PC-3 (cell line): ENCODE data around the gene KRT12. TPM values are rescaled to one million over a fixed set of nuclear protein-coding genes. Genes with fewer than 3 reads are reported as not detected.
"Not testable (repeated sequence)": the region's sequence is repeated elsewhere in the genome, so short reads cannot be mapped to it uniquely, and the experiment has no call there.

Experiments
- ATAC-seq: fragments of 200-7000 bp; cut with Tn5 transposase; 2 replicates; pipeline ENCODE4 v1.9.1; 2020; ENCODE audit warnings: mild to moderate bottlenecking, moderate library complexity
- BruUV-seq: library from RNA; stranded (reverse); fragments of 400-500 nt; replicated peaks from 2 replicates; lab custom pipeline; 2021; lab: Mats Ljungman, UMichigan
- CTCF ChIA-PET: fragments of 300-600 bp; sonication (Branson Sonifier 250); formaldehyde crosslinking; loops from one replicate; lab custom pipeline; 2022; ENCODE audit warnings: antibody characterized with exemption; lab: Charles Lee
- POLR2A ChIA-PET: fragments of 300-600 bp; sonication (Branson Sonifier 250); formaldehyde crosslinking; loops from one replicate; lab custom pipeline; 2022; ENCODE audit warnings: antibody characterized with exemption; ENCODE audit not compliant: unreplicated experiment; lab: Charles Lee
- DNase-seq: peaks from one replicate; pipeline ENCODE4 v3.0.0-alpha.2; 2015
- H2AFZ ChIP-seq: fragments of 300-600 bp; sonication (generic); 2 replicates; pipeline ENCODE4 v1.6.0; 2016; ENCODE audit warnings: antibody characterized with exemption, low read length
- H3F3A ChIP-seq: fragments of 300-600 bp; sonication (generic); one replicate; pipeline ENCODE4 v1.6.0; 2017; ENCODE audit warnings: antibody characterized with exemption, low read length, control low read depth, mild to moderate bottlenecking; ENCODE audit not compliant: unreplicated experiment
- H3K27ac ChIP-seq: fragments of 300-600 bp; sonication (generic); 2 replicates; pipeline ENCODE4 v1.5.1; 2016; ENCODE audit warnings: mild to moderate bottlenecking, low read length
- H3K27me3 ChIP-seq: fragments of 300-600 bp; sonication (generic); 2 replicates; pipeline ENCODE4 v1.6.1; 2016; ENCODE audit warnings: low read length, mixed read lengths
- H3K36me3 ChIP-seq: fragments of 300-600 bp; sonication (generic); 2 replicates; pipeline ENCODE4 v1.6.1; 2016; ENCODE audit warnings: low read depth, mixed run types, low read length, mixed read lengths
- H3K4me1 ChIP-seq: fragments of 300-600 bp; sonication (generic); 2 replicates; pipeline ENCODE4 v1.5.1; 2016; ENCODE audit warnings: low read length; ENCODE audit not compliant: insufficient read depth
- H3K4me2 ChIP-seq: fragments of 300-600 bp; sonication (generic); 2 replicates; pipeline ENCODE4 v1.6.0; 2016; ENCODE audit warnings: low read length
- H3K4me3 ChIP-seq: fragments of 300-600 bp; sonication (generic); 2 replicates; pipeline ENCODE4 v1.5.1; 2016; ENCODE audit warnings: mild to moderate bottlenecking, low read length, mixed read lengths
- H3K79me2 ChIP-seq: fragments of 300-600 bp; sonication (generic); 2 replicates; pipeline ENCODE4 v1.6.1; 2017; ENCODE audit warnings: low read length, mixed read lengths
- H3K9ac ChIP-seq: fragments of 300-600 bp; sonication (generic); 2 replicates; pipeline ENCODE4 v1.6.0; 2016; ENCODE audit warnings: mild to moderate bottlenecking, low read length
- H3K9me2 ChIP-seq: fragments of 300-600 bp; sonication (generic); replicated peaks from 2 replicates; pipeline ENCODE4 v1.6.1; 2016; ENCODE audit warnings: mixed run types, low read length, mixed read lengths
- H3K9me3 ChIP-seq: fragments of 300-600 bp; sonication (generic); 2 replicates; pipeline ENCODE4 v1.6.1; 2016; ENCODE audit warnings: low read length, mixed read lengths
- H4K20me1 ChIP-seq: fragments of 300-600 bp; sonication (generic); 2 replicates; pipeline ENCODE4 v1.6.1; 2016; ENCODE audit warnings: low read length, mixed read lengths
- EZH2 ChIP-seq: fragments of 300-600 bp; sonication (generic); IDR thresholded peaks from one replicate; pipeline ENCODE4 v1.6.1; 2017; ENCODE audit warnings: antibody characterized with exemption, mild to moderate bottlenecking, low read length; ENCODE audit not compliant: unreplicated experiment
- EZH2phosphoT487 ChIP-seq: fragments of 300-600 bp; sonication (generic); IDR thresholded peaks from 2 replicates; pipeline ENCODE4 v1.6.1; 2018; ENCODE audit warnings: mild to moderate bottlenecking, antibody characterized with exemption, low read length, borderline replicate concordance
- intact Hi-C: fragments of 100-400 bp; cut with micrococcal nuclease; formaldehyde crosslinking; loops from 2 replicates; pipeline ENCODE4 v1.9.0; 2023
- total RNA-seq: library from RNA; depleted of rRNA; stranded (reverse); fragments of >200 nt; gene quantifications from 2 replicates; pipeline ENCODE4 v1.2.3, GENCODE V29; 2014
- TF ChIP-seq, protein P1 (sequence below): fragments of 300-600 bp; sonication (generic); conservative IDR thresholded peaks from 2 replicates; pipeline ENCODE4 v1.5.1; 2017; ENCODE audit warnings: antibody characterized with exemption, low read depth, mild to moderate bottlenecking, low read length

The KRT12 gene
- total RNA-seq, 1 experiment from 2014 or later, result not detected

DNA sequence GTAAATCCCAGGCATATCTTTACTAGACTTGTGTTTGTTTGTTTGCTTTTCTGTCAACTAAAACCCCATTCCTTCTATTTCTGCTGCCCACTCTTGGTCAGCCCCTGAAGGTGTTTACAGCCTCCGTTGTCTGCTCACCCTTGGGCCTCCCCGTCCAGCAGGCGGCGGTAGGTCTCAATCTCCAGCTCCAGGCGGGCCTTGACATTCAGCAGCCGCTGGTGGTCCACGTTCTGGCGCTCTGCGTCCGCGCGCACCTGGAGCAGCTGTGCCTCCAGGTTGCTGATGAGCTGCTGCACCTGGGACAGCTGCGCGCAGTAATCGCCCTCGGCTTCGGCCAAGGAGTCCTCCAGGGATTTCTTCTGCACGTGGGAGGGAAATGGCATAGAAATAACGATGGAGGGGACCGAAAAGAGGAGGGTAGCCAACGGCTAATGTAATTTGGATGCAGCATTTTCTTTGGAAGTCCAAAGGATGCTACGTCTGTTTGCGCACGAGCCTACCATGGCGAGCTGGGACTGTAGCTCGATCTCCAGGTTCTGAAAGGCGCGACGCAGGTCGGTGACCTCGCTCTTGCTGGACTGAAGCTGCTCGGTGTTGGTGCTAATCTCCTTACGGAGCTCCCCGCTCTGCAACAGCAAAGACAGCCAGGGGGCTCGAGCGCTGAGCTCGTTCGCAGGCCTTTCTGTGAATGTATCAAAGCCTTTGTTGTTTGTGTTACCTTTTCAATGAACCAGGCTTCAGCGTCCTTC lies 3.9 kb downstream of the KRT12 start:
- H3F3A ChIP-seq, result no peaks in the 10 kb centered on the region
- no peak for DNase-seq
- ChIA-PET POLR2A (no interaction called here), CTCF (no interaction called here)
- H4K20me1 ChIP-seq, result no peaks in the 10 kb centered on the region
- ATAC-seq, result no peak
- no peak overlapping the region for H3K27ac ChIP-seq
- H2AFZ ChIP-seq, result no peak overlapping the region
- no peaks in the 10 kb centered on the region for H3K79me2 ChIP-seq
- no peaks in the 10 kb centered on the region for H3K4me1 ChIP-seq
- intact Hi-C loops, result no loop called here
- H3K27me3 ChIP-seq, result no peaks in the 10 kb centered on the region
- no peaks in the 10 kb centered on the region for H3K9me2 ChIP-seq
- H3K36me3 ChIP-seq, result no peaks in the 10 kb centered on the region
- H3K9me3 ChIP-seq, result no peaks in the 10 kb centered on the region
- no peak overlapping the region for H3K9ac ChIP-seq
- H3K4me2 ChIP-seq, result no peak overlapping the region
- H3K4me3 ChIP-seq, result no peak overlapping the region
- TF ChIP-seq EZH2, result no peak
- TF ChIP-seq, protein P1, sequence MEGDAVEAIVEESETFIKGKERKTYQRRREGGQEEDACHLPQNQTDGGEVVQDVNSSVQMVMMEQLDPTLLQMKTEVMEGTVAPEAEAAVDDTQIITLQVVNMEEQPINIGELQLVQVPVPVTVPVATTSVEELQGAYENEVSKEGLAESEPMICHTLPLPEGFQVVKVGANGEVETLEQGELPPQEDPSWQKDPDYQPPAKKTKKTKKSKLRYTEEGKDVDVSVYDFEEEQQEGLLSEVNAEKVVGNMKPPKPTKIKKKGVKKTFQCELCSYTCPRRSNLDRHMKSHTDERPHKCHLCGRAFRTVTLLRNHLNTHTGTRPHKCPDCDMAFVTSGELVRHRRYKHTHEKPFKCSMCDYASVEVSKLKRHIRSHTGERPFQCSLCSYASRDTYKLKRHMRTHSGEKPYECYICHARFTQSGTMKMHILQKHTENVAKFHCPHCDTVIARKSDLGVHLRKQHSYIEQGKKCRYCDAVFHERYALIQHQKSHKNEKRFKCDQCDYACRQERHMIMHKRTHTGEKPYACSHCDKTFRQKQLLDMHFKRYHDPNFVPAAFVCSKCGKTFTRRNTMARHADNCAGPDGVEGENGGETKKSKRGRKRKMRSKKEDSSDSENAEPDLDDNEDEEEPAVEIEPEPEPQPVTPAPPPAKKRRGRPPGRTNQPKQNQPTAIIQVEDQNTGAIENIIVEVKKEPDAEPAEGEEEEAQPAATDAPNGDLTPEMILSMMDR, result no peak
- TF ChIP-seq EZH2phosphoT487, result no peak
- no TSS peak for BruUV-seq

DNA sequence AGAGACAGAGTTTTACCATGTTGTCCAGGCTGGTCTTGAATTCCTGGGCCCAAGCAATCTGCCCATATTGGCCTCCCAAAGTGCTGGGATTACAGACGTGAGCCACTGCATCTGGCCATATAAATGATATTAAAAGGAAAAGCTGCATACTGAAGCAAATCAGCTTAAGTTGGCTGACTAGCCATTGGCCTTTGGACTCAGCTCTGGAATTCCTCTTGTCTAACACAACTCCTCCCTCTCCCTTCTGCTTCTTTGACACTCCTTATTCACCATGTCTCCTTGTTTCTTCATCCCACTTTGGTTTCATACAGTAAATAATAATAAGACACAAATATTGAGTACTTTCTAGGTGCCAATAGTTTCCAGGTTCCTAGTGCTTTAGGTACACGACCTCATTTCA lies 7.5 kb downstream of the KRT12 start:
- no peaks in the 10 kb centered on the region for H3K9me2 ChIP-seq
- H3K9ac ChIP-seq, result no peak overlapping the region
- DNase-seq (no peak), ATAC-seq (no peak)
- H3K27ac ChIP-seq, result no peak overlapping the region
- no peaks in the 10 kb centered on the region for H3F3A ChIP-seq
- H3K9me3 ChIP-seq, result no peaks in the 10 kb centered on the region
- no peaks in the 10 kb centered on the region for H3K79me2 ChIP-seq
- ChIA-PET POLR2A (no interaction called here), CTCF (interaction anchor here (0.7 kb wide), 1 partner anchor 803 kb away, joined by 3 read pairs; no protein-coding TSS in a partner anchor)
- intact Hi-C loops, result loop anchor here (10.0 kb wide), 1 partner anchor 805 kb away; no protein-coding TSS in a partner anchor
- no peaks in the 10 kb centered on the region for H4K20me1 ChIP-seq
- H3K36me3 ChIP-seq, result no peaks in the 10 kb centered on the region
- no peaks in the 10 kb centered on the region for H3K27me3 ChIP-seq
- H2AFZ ChIP-seq, result no peak overlapping the region
- H3K4me1 ChIP-seq, result peaks cover 13% of the 10 kb centered on the region
- BruUV-seq, result no TSS peak
- TF ChIP-seq EZH2 (no peak), EZH2phosphoT487 (no peak)
- TF ChIP-seq, protein P1, result no peak
- H3K4me3 ChIP-seq, result no peak overlapping the region
- H3K4me2 ChIP-seq, result no peak overlapping the region

DNA sequence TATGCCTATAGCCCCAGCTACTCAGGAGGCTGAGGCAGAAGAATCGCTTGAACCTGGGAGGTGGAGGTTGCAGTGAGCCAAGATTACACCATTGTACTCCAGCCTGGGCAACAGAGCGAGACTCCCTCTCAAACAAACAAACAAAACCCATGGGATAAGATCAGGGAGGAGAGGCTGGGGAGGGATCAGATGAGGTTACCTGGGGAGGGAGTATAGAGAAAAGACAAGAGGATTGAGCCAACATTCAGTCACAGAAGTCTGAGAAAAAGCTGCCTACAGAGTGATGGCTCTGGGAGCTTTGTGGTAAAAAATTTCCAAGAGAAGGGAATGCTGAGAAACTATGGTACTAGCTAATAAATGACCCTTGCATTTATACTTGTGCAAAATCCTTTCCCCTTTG lies 8.4 kb downstream of the KRT12 start:
- H3K4me3 ChIP-seq, result not testable (repeated sequence)

More for the DNA sequence above, 8.4 kb downstream of the KRT12 start:
- H2AFZ ChIP-seq, H3K27me3 ChIP-seq, H3K36me3 ChIP-seq, H3K79me2 ChIP-seq, H3K4me2 ChIP-seq, H4K20me1 ChIP-seq, H3K9me2 ChIP-seq, POLR2A ChIA-PET, H3K9me3 ChIP-seq, ATAC-seq, H3K27ac ChIP-seq, H3K9ac ChIP-seq, DNase-seq, H3F3A ChIP-seq, BruUV-seq: not testable (repeated sequence)
- CTCF ChIA-PET, result interaction anchor here (1.3 kb wide), 1 partner anchor 690 kb away, joined by 3 read pairs; no protein-coding TSS in a partner anchor
- H3K4me1 ChIP-seq, result peaks cover 21% of the 10 kb centered on the region
- intact Hi-C loops, result loop anchor here (10.0 kb wide), 1 partner anchor 806 kb away; no protein-coding TSS in a partner anchor
